ENCODE measurements around the gene FECH. TPM values are rescaled to one million over a fixed set of nuclear protein-coding genes. Genes with fewer than 3 reads are reported as not detected.
"Not testable (repeated sequence)": the region's sequence is repeated elsewhere in the genome, so short reads cannot be mapped to it uniquely, and the experiment has no call there.

The FECH gene
- 33.0 and 49.0 TPM in 2 replicates for total RNA-seq (2014; rRNA removed; shearing (Covaris generic); ENCODE audit: low replicate concordance)

- DNase-seq (ENCODE audit: low read depth) = peak; percentile 75
Observed at GRCh38 chr18:57586251-57587049, at the start of gene FECH. Gene FECH (minus strand): TSS chr18:57586702. CDS start chr18:57586620, 82 bp downstream.

GRCh38 chr18:57635003-57635822, 48.7 kb upstream of the FECH start:
- in situ Hi-C loops (cut with HindIII; ENCODE audit: low pct_unique_long_range_greater_than_20kb, low sequenced_read_pairs) = no loop called here
- no peak for DNase-seq (ENCODE audit: low read depth)

More at GRCh38 chr18:57586251-57587049, at the start of gene FECH:
- in situ Hi-C loops (cut with HindIII; ENCODE audit: low pct_unique_long_range_greater_than_20kb, low sequenced_read_pairs) = no loop called here

- in situ Hi-C loops (cut with HindIII; ENCODE audit: low pct_unique_long_range_greater_than_20kb, low sequenced_read_pairs) = no loop called here
- no peak for DNase-seq (ENCODE audit: low read depth)
Observed at GRCh38 chr18:57631697-57632096, 45.2 kb upstream of the FECH start.

- in situ Hi-C loops (cut with HindIII; ENCODE audit: low pct_unique_long_range_greater_than_20kb, low sequenced_read_pairs) = no loop called here
- DNase-seq (ENCODE audit: low read depth) = peak; percentile 28
Observed at GRCh38 chr18:57630754-57631595, 44.5 kb upstream of the FECH start.

GRCh38 chr18:57630002-57630753, 43.7 kb upstream of the FECH start:
- in situ Hi-C loops (cut with HindIII; ENCODE audit: low pct_unique_long_range_greater_than_20kb, low sequenced_read_pairs) = no loop called here
- DNase-seq (ENCODE audit: low read depth) = peak; percentile 83

- DNase-seq (ENCODE audit: low read depth) = no peak
- in situ Hi-C loops (cut with HindIII; ENCODE audit: low pct_unique_long_range_greater_than_20kb, low sequenced_read_pairs) = no loop called here
Observed at GRCh38 chr18:57629422-57629821, 42.9 kb upstream of the FECH start.

GRCh38 chr18:57627488-57627887, 41.0 kb upstream of the FECH start:
- in situ Hi-C loops (cut with HindIII; ENCODE audit: low pct_unique_long_range_greater_than_20kb, low sequenced_read_pairs) = no loop called here
- DNase-seq (ENCODE audit: low read depth) = no peak

GRCh38 chr18:57624988-57625387, 38.5 kb upstream of the FECH start:
- in situ Hi-C loops (cut with HindIII; ENCODE audit: low pct_unique_long_range_greater_than_20kb, low sequenced_read_pairs) = no loop called here
- DNase-seq (ENCODE audit: low read depth) = peak; percentile 31

- in situ Hi-C loops (cut with HindIII; ENCODE audit: low pct_unique_long_range_greater_than_20kb, low sequenced_read_pairs) = no loop called here
- DNase-seq (ENCODE audit: low read depth) = no peak
Observed at GRCh38 chr18:57621246-57621604, 34.7 kb upstream of the FECH start.

GRCh38 chr18:57619876-57620275, 33.4 kb upstream of the FECH start:
- in situ Hi-C loops (cut with HindIII; ENCODE audit: low pct_unique_long_range_greater_than_20kb, low sequenced_read_pairs) = no loop called here
- no peak for DNase-seq (ENCODE audit: low read depth)

GRCh38 chr18:57618910-57619309, 32.4 kb upstream of the FECH start:
- in situ Hi-C loops (cut with HindIII; ENCODE audit: low pct_unique_long_range_greater_than_20kb, low sequenced_read_pairs) = no loop called here
- DNase-seq (ENCODE audit: low read depth) = no peak

GRCh38 chr18:57603871-57604270, 17.4 kb upstream of the FECH start:
- DNase-seq (ENCODE audit: low read depth) = no peak
- in situ Hi-C loops (cut with HindIII; ENCODE audit: low pct_unique_long_range_greater_than_20kb, low sequenced_read_pairs) = no loop called here

GRCh38 chr18:57595347-57595746, 8.8 kb upstream of the FECH start:
- DNase-seq (ENCODE audit: low read depth) = no peak
- in situ Hi-C loops (cut with HindIII; ENCODE audit: low pct_unique_long_range_greater_than_20kb, low sequenced_read_pairs) = no loop called here

GRCh38 chr18:57592716-57593115, 6.2 kb upstream of the FECH start:
- in situ Hi-C loops (cut with HindIII; ENCODE audit: low pct_unique_long_range_greater_than_20kb, low sequenced_read_pairs) = not testable (repeated sequence)

GRCh38 chr18:57589161-57589560, 2.7 kb upstream of the FECH start:
- DNase-seq (ENCODE audit: low read depth) = no peak
- in situ Hi-C loops (cut with HindIII; ENCODE audit: low pct_unique_long_range_greater_than_20kb, low sequenced_read_pairs) = no loop called here

More at GRCh38 chr18:57592716-57593115, 6.2 kb upstream of the FECH start:
- DNase-seq (ENCODE audit: low read depth) = not testable (repeated sequence)

- no peak for DNase-seq (ENCODE audit: low read depth)
- in situ Hi-C loops (cut with HindIII; ENCODE audit: low pct_unique_long_range_greater_than_20kb, low sequenced_read_pairs) = no loop called here
Observed at GRCh38 chr18:57587098-57587661, 678 bp upstream of the FECH start.

- in situ Hi-C loops (cut with HindIII; ENCODE audit: low pct_unique_long_range_greater_than_20kb, low sequenced_read_pairs) = no loop called here
- DNase-seq (ENCODE audit: low read depth) = no peak
Observed at GRCh38 chr18:57585855-57586250, 649 bp downstream of the FECH start.
